B cell (primary cell): Measurements from ENCODE around the gene ATP8A2.

Experiments
- EZH2 ChIP-seq: IDR thresholded peaks from 2 replicates; pipeline ENCODE4 v1.6.1; 2012; ENCODE audit warnings: borderline replicate concordance, low read depth, mild to moderate bottlenecking, moderate library complexity, low read length; ENCODE audit not compliant: insufficient read depth, poor library complexity, severe bottlenecking
- TF ChIP-seq, protein P1 (sequence below): fragments of 200-600 bp; IDR thresholded peaks from one replicate; pipeline ENCODE4 v1.8.0; 2022; ENCODE audit warnings: antibody characterized with exemption, mild to moderate bottlenecking

DNA sequence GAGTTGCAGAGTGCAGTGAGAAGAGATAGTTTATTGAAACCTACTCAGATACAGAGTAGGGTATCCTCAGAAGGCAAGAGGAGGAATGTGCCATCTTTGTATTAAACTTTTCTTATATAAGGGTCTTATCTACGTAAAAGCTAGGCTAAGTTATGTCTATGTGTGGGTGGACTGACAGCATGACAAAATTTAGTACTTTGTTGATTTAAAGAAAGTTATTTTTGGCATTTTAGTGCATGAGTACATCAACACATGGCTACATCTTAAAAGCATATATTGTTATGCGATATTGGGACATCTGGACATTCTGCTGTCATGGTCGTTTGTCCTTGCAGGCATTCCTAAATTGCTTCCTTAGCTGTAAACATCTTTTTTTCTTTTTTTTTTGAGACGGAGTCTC, 19.0 kb upstream of the ATP8A2 start:
- TF ChIP-seq, protein P1, sequence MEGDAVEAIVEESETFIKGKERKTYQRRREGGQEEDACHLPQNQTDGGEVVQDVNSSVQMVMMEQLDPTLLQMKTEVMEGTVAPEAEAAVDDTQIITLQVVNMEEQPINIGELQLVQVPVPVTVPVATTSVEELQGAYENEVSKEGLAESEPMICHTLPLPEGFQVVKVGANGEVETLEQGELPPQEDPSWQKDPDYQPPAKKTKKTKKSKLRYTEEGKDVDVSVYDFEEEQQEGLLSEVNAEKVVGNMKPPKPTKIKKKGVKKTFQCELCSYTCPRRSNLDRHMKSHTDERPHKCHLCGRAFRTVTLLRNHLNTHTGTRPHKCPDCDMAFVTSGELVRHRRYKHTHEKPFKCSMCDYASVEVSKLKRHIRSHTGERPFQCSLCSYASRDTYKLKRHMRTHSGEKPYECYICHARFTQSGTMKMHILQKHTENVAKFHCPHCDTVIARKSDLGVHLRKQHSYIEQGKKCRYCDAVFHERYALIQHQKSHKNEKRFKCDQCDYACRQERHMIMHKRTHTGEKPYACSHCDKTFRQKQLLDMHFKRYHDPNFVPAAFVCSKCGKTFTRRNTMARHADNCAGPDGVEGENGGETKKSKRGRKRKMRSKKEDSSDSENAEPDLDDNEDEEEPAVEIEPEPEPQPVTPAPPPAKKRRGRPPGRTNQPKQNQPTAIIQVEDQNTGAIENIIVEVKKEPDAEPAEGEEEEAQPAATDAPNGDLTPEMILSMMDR, result no peak
- no peak for TF ChIP-seq EZH2
